ENCODE data around the gene ST6GALNAC1.
A peak's percentile ranks its signal among the peaks of the same experiment; 100 is the strongest.

The ST6GALNAC1 gene

DNA sequence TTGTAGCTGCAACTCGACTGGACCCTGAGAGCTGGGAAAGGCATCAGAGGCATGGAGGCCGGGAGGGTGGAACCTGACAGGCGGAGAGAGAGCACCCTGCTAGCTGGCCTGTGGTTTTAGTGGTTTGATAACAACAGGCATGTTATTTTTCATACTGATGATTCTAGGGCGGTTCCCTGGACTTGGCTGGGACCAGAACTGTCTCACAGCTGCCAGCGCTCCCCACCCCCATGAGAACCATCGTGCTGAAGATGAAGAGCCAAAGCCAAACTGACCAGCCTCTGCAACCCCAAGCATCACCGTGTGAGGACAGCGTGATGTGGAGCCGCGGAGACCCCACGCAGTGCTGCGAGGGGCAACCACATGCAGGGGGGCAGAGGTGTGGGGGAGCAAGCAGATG lies 38.7 kb upstream of the ST6GALNAC1 start:
- no peak for TF ChIP-seq ZFX (IDR thresholded peaks at IDR 0.05)
- TF ChIP-seq, protein P1, sequence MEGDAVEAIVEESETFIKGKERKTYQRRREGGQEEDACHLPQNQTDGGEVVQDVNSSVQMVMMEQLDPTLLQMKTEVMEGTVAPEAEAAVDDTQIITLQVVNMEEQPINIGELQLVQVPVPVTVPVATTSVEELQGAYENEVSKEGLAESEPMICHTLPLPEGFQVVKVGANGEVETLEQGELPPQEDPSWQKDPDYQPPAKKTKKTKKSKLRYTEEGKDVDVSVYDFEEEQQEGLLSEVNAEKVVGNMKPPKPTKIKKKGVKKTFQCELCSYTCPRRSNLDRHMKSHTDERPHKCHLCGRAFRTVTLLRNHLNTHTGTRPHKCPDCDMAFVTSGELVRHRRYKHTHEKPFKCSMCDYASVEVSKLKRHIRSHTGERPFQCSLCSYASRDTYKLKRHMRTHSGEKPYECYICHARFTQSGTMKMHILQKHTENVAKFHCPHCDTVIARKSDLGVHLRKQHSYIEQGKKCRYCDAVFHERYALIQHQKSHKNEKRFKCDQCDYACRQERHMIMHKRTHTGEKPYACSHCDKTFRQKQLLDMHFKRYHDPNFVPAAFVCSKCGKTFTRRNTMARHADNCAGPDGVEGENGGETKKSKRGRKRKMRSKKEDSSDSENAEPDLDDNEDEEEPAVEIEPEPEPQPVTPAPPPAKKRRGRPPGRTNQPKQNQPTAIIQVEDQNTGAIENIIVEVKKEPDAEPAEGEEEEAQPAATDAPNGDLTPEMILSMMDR (conservative IDR thresholded peaks at IDR 0.05): no peak
- H3K27ac ChIP-seq: no peak overlapping the region

DNA sequence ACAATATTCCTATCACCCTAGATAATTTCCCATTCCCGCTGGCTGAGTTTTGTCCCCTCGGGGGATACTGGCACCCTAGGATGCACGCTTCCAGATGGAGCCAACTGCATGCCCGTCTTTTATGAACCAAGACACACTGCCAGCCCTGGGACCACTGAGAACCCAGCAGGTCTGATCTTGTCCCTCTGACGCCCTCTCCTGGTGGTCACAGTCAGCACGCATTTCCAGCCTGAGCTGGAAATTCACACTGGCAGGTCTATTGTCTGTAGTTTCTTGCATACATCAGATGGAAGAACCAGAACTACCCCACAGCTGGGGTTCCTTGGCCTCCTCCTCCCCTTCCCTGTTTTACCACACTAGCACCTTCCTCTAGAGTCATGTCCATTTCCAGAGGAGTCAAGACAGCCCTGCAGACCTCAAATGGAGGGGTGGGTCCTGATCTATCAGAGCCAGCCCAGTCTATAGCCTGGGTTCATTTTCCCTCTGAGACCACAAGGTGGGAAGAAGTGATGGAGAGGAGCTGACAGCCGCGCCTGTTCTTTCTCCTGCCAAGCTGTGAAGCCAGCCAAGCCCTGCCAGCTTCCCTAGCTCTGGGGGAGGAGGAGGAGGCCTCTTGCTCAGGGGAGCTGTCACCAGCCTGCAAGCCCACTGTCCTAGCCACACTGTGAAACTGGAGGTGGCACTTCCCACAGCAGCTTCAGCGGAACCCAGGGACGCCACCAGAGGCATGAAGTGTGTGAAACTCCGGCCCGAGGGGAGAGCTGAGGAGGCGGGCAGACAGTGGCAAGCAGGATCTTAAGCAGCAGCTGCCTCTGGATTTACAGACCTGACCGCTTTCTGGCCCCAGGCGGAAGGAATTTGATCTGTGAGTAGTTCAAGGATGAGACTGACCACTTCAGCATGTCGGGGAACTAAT lies 37.9 kb upstream of the ST6GALNAC1 start:
- TF ChIP-seq, protein P1 (conservative IDR thresholded peaks at IDR 0.05): peak; percentile 91
- no peak for TF ChIP-seq ZFX (IDR thresholded peaks at IDR 0.05)
- no peak overlapping the region for H3K27ac ChIP-seq

DNA sequence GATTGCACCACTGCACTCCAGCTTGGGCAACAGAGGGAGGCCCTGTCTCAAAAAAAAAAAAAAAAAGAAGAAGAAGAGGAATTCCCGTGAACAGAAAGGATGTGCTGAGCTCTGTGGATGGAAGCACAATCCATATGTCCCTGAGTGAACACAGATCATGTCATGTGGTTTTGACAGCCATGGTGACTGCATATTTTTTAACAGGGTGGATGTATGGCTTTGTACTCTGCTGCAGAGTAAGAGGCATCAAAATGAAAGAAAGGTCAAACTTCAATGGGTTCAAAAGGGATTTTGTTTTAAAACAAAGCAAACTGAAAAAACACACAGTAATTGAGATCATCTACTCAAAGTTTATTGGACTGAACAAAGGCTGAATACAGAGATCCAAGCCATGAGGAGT lies 35.7 kb upstream of the ST6GALNAC1 start:
- TF ChIP-seq, protein P1 (conservative IDR thresholded peaks at IDR 0.05): no peak
- no peak for TF ChIP-seq ZFX (IDR thresholded peaks at IDR 0.05)
- H3K27ac ChIP-seq: no peak overlapping the region

DNA sequence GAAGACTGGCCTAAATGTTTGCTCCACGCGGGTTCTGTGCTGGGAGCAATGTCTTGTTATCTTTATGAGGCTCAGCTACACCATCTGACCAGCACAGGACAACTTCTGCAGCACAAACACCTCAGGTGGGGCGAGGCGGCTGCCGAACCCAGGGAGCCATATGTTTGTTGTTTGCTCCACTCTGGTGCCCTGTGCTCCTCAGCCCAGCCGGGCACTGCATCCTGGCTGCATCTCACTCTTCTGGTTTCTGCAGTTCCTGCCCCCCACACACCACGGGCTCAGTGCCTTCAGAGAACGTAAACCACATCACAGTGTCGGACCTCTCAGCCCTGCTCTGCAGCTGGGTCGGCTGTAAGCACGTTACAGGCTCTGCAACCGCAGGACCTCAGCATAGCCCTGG lies 34.8 kb upstream of the ST6GALNAC1 start:
- no peak overlapping the region for H3K27ac ChIP-seq
- no peak for TF ChIP-seq ZFX (IDR thresholded peaks at IDR 0.05)

DNA sequence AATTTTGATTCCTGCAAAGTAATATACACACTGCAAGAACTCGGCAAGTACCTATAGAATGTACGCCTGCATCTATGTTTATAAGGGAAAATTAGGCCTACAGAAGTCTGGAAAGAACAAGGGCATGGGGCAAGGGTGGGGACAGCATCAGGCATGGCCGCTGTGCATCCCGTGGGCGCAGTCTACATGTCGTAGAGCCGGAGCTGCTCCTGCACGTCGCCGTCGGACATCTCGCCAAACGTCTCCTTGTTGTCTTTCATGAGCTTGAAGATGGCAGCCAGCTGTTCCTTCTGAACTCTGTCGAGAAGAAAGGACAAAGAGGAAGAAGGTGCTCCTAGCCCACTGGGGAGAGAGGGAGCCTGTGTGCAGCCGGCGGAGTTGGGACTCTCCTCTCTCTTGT lies 33.8 kb upstream of the ST6GALNAC1 start:
- H3K27ac ChIP-seq: no peak overlapping the region
- TF ChIP-seq, protein P1 (conservative IDR thresholded peaks at IDR 0.05): no peak
- TF ChIP-seq ZFX (IDR thresholded peaks at IDR 0.05): no peak

DNA sequence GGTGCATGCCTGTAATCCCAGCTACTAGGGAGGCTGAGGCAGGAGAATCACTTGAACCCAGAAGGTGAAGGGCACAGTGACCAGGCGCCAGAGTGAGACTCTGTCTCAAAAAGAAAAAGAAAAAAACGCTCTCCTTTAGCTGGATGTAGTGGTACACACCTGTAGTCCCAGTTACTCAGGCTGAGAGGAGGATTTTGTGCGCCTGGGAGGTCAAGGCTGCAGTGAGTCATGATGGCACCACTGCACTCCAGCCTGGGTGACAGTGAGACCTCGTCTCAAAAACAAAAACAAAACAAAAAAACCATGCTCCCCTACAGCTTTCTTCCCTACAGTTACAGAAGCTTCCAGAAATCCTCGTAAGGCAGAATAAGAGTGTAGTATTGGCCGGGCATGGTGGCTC lies 33.1 kb upstream of the ST6GALNAC1 start:
- no peak overlapping the region for H3K27ac ChIP-seq
- TF ChIP-seq ZFX (IDR thresholded peaks at IDR 0.05): no peak
- TF ChIP-seq, protein P1 (conservative IDR thresholded peaks at IDR 0.05): no peak

DNA sequence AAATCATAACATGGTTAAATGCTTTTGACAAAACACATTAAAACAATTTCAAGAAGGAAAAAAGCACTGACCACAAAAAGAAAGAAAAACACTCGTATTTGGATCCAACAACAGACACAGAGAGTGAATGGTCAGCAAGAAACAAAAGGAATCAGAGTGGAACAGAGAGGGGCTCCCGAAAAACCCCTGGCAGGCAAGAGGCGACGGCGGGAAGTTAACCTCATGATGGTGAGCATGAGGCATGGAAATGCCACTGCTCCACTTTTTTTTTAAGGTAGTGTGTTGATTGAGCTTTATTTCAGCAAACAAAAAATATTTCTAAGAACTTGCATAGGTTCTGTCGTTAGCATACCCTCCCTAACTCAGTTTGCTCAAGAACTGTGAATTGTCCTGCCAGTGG lies 32.1 kb upstream of the ST6GALNAC1 start:
- TF ChIP-seq, protein P1 (conservative IDR thresholded peaks at IDR 0.05): no peak
- TF ChIP-seq ZFX (IDR thresholded peaks at IDR 0.05): no peak
- no peak overlapping the region for H3K27ac ChIP-seq

DNA sequence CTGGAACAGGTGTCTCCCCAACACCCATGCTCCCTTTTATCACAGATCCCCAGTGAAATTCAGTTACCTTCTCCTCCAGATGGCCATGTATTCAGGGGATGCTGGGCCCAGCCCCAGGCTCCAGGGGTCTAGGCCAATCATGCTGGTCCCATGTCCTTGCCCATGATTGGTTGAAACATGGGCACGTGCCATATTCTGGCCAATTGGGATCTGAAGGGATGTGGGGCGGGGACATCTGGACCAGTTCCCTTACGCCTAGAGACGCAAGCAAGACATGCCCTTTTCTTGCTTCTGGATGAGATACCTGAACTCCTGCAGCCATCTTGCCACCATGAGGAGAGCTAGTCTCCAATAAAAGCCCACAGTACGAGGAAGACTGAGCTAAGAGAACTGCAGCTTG lies 31.0 kb upstream of the ST6GALNAC1 start:
- TF ChIP-seq, protein P1 (conservative IDR thresholded peaks at IDR 0.05): no peak
- TF ChIP-seq ZFX (IDR thresholded peaks at IDR 0.05): no peak
- H3K27ac ChIP-seq: no peak overlapping the region

Measured in C4-2B (cell line).